Right lung (tissue), 5 donors: Measurements from ENCODE around the gene GLS. TPM values are rescaled to one million over a fixed set of nuclear protein-coding genes. Genes with fewer than 3 reads are reported as not detected.
"Not testable (repeated sequence)": the region's sequence is repeated elsewhere in the genome, so short reads cannot be mapped to it uniquely, and the experiment has no call there.

Source experiments
- DNase-seq, 2 donors: peaks; one replicate each; pipeline ENCODE4 v3.0.0-alpha.2; 2013
- polyA plus RNA-seq, 5 donors: library from polyadenylated mRNA; unstranded; fragments of 120-200 nt; gene quantifications; one replicate each; pipeline versions ENCODE4 v1.2.1 to v1.2.3, GENCODE V29; 2013; ENCODE audit warnings: inconsistent platforms in 1 of 5, low replicate concordance in 1 of 5; ENCODE audit not compliant: insufficient read length in 5 of 5, insufficient read depth in 1 of 5

Gene GLS
- polyA plus RNA-seq, 5 donors = 77.3 to 139 (median 115) TPM

- no peak for DNase-seq
Measured at GRCh38 chr2:190987116-190987515, 106.5 kb downstream of the GLS start.

DNA sequence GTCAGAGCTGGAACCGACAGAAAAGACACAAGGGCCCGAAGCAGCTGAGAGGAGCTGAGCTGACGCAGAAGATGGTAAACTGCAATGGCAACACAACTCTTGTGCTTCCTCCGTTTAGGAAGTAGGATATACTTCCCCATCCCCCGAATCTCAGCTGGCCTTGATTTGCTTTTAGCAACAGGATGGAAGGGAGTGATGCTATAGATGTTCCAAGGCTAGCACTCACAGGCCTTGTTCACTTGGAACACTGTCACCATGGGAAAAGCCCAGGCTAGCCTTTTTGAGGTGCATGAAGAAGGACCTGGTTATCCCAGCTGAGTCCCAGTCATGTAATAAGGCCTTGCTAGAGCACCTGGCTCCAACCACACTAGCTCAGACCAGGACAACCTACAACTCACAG is 107.3 kb downstream of the GLS start:
- DNase-seq = no peak

DNA sequence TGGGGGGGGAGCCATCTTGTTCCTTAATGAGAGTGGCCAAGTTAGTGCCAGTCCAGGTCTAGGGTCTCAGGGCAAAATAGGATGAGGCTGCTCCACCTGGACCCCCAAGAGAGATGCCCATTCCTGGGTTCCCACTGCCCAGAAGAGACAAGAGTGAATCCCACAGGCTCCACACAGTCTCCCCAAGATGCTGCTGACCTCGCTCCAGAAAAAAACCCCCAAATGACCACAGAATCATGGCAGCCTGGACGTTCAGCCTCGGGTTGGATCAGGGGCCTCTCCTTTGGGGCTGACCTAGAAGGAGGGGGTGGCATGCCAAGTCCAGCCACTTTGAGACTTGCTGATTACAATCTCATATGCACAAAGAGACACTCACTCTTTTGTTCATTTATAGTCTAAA is 108.3 kb downstream of the GLS start:
- no peak for DNase-seq

DNA sequence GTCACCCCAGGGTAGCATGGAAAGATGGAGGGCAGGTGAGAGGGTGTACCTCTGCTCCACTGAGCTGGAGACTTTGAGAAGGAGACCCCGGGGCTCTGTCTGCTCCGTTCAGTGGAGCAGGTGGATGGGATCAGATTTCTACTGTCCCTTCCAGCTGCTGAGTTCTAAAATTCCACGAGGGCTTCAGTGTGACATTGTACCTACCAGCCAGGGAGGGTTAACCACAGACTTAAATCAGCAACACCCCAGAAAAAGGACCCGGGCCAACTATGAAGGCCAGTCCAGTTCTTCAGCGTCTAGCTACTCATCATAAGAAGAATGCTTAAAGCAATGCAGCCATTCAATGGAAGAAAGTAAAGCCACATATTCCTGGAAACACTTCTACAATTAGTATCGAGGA is 109.5 kb downstream of the GLS start:
- DNase-seq = no peak

- DNase-seq = no peak
Measured at GRCh38 chr2:190993292-190993643, 112.6 kb downstream of the GLS start.

- DNase-seq = no peak
Measured at GRCh38 chr2:190994148-190994547, 113.5 kb downstream of the GLS start.

- DNase-seq = not testable (repeated sequence)
Measured at GRCh38 chr2:190995315-190995714, 114.7 kb downstream of the GLS start.

DNA sequence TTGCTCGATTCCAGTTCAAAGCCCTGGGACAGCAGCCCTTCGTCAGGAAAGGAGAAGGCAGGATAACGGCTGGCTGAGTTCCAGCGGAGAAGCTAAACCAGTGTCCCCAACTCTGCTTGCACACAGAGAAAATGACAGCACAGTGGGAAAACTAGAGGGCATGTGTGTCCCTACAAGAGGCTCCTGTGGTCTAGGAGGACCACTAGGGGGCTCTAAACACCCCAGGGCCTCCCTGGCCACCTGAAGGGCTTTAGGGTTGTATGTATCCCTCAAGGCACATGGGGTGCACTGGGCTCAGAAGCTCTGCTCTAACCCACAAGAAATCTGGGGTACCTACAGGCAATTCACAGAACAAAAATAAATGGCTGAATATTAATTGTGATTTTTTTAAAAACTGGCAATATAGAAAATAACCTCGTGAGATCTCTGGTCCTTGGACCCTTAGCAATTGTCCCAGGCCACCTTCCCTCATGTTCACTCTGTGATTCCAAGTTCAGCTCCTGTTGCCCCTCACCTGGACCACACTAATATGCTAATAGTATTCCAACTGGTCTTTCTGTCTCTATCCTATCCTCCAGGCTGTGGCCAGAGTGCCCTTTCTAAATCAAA is 115.8 kb downstream of the GLS start:
- DNase-seq = no peak

DNA sequence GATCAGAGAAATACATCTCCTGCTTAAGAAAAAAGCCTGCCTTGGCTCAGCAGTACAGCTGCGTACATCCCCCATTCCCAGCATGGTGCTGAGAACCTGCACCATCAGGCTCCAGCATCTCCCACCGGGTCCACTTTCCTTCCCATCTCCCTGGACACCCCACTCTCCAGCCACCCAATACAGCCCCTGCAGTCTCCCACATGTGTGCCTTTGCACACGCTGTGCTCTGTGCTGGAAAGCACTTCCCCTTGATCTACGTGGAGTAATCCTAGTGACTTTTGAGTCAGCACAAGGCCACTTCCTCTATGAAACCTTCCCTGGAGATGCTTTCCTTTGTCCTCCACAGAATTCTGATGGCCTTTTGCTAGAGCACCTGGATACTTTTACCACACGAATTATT is 116.3 kb downstream of the GLS start:
- DNase-seq = no peak

DNA sequence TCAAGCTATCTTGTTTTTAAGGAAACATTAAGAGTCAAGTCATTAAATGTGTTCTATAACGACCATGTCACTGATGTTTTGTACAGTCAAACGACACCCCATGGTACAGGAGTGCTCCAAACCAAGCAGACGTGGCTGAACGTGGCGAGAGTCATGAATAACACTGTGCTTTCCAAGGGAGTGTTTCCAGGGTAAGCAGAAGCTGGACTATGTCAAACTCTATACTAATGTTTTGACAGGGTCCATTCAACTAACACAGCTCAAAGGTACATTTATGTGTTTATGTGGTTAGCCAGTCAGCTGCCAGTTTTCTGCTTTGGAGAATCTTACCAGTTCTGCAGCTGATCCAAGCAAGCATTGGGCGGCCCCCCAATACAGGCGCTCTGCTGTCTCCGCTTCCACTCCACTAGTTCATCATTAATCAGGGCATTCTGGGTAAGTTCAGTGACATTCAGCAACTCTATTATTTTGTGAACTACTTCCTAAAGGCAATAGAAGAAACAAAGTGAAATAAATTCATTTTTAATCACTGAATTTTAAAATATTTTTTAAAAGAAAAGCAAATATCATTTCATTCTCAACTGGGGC is 117.0 kb downstream of the GLS start:
- no peak for DNase-seq

- DNase-seq = no peak
Measured at GRCh38 chr2:190999058-190999457, 118.4 kb downstream of the GLS start.

- no peak for DNase-seq
Measured at GRCh38 chr2:190999949-191000665, 119.5 kb downstream of the GLS start.

DNA sequence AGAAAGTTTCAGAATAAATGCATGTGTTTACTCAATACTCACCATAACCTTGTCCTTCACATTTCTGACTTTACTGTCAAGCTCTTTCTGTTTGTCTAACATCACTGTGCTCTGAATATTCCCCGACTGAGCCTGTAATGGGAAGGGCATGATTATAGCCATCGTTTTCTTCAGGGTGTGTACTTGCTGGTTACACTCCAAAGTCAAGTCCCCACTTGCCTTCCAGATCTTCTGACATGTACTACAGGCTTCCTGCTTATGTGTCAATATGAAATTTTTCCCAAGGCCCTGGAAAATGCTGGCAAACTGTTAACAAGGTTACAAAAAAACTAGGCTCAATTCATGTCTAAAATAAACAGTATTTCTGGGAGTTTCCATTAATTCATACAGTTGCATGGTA is 120.4 kb downstream of the GLS start:
- DNase-seq = no peak

DNA sequence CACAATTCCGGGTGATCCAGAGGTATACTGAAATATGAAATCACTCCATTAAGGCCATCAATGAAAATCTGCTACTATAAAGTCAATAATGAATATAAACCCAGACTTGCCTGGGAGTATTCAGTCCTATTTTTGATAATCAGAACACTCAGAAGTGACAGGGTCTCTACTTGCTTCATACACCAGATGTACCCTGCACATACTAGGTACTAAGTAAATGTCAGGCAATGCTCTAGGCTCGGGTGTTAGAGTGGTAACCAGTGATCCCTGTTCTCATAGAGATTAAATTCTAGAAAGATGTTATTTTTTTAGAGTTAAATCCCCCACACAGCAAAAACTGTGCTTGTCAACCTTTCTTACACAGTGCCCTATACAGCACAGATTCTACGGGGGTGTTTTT is 121.0 kb downstream of the GLS start:
- no peak for DNase-seq

DNA sequence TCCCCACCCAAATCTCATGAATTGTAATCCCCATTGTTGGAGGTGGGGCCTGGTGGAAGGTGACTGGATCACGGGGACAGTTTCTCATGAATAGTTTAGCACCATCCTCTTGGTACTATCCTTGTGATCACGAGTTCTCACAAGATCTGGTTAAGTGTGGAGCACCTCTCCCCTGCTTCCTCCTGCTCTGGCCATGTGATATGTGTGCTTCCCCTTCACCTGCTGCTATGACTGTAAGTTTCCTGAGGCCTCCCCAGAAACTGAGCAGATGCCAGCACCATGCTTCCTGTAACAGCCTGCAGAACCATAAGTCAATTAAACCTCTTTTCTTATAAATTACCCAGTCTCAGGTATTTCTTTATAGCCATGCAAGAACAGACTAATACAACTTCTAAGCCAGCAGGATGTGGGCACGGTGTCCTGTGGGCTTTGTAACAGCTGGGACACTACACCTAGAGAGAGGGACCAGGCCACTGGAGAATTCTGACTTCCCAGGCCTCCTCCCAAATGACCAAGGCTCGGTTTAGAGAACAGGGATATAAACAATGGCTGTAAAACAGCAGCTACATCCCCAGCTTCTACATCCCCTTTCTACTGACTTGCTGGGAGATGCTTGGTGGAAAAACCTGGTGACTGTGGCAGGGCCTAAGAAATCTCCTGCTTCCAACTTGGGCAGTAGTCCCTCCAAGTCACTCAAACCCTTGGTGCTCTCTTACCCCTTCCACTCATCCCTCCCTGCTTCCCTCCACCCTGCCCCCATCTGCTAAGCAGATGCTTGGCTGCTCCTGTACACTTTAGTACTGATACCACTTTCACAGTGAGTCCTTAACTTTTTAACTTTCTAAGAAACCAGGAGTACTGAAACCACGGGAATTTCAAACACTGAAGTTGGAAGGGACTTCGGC is 123.0 kb downstream of the GLS start:
- no peak for DNase-seq

DNA sequence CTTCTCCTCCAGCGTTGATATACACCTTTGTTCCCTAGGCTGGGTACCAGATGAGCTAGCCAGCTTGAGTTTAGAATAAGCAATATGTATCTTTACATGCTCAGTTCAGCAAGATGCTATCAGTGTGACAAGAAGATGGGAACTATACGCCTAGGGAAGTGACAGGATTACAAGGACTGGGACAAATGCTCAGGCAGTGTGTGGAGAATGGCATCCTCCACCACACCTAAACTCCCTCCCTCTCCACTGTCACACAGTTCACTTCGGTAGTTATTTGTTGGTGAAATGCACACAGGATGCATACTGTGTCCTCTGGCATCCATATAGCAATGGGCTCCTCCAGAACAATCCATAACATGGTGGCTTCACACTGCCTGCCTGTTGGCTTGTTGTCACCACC is 125.7 kb downstream of the GLS start:
- no peak for DNase-seq

DNA sequence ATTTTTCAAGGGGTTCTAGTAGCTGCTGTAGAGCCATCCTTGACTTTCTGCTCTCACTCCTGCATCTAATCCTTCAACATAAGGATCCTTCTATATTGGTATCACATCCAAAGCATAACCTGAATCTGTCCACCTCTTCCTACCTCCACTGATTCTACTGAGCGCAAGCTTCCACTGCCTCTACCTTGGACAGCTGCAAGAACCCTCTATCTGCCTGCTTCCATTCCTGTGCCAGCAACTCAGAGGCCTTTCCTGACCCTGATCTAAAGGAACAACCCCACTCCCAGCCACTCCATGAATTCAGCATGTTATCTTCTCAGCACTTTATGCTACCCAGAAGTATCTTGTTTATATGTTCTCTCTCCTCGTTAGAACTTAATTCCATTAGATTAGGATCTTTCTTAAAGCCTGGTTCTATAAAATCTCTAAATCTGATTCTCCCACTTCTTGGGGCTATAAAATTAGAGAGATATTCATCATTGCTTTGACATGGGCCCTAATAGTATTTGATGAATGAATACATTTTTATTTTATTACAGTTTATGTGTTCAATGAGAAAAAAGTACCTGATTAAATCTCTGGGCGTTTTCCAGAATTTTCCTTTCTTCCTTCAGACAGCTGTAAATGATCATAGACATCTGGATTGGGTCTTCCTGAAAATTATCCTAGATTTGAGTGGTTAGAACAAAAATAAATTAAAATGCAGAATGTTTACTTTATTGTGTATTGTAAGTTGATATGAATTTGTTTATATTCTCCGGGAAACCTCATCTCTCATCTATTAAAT is 126.6 kb downstream of the GLS start:
- DNase-seq = no peak

GRCh38 chr2:191008286-191008685 is 127.7 kb downstream of the GLS start:
- no peak for DNase-seq

DNA sequence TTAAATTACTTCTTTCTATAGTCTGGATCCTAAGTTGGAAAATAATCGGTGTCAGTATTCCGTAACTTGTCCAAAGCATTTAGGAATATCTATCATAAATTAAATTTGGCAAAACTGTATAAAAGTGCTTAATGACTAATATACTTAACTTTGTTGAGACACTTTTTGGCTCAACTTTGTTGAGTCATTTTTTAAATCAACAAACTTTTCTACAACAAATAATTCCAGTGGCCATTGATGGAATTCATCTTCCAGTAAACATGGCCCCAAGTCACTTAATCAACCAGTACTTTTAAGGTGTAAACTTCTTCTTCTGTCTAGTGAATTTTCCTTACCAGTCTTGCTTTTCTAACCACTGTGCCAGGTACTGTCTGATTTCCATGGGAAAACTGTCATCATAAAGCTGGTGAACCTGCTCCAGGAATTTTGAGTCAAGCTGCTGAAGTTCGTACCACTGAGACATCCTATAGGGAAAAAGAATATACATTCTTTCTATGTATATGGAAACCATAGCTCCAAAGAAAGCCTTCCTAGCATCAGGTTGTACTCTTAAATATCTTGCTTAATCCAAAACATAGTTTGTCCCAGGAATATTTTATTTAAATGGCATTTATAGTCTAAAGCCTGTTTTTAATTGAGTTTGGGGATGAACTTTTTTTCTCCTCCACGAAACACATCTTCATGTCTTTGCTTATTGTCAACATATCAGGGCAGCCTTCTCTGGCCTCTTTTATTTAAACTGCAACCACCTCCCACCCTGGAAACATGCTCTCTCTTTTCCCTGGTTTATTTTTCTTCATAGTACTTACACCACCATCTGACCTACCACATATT is 129.1 kb downstream of the GLS start:
- no peak for DNase-seq
